IPS-20b (cell line): ENCODE results near the gene PEX12.
A peak's percentile ranks its signal among the peaks of the same experiment; 100 is the strongest.
"Not testable (repeated sequence)": the region's sequence is repeated elsewhere in the genome, so short reads cannot be mapped to it uniquely, and the experiment has no call there.

Source experiments
- H3K27ac ChIP-seq: one replicate; pipeline ENCODE4 v1.5.1; 2013; ENCODE audit warnings: low read length
- H3K27me3 ChIP-seq: 2 replicates; pipeline ENCODE4 v1.6.1; 2013; ENCODE audit warnings: mild to moderate bottlenecking, low read length, inconsistent platforms; ENCODE audit not compliant: insufficient read depth
- H3K36me3 ChIP-seq: 2 replicates; pipeline ENCODE4 v1.6.1; 2013; ENCODE audit warnings: low read depth, mild to moderate bottlenecking, inconsistent platforms, low read length, moderate library complexity; ENCODE audit not compliant: insufficient read depth
- H3K4me1 ChIP-seq: 2 replicates; pipeline ENCODE4 v1.6.1; 2013; ENCODE audit warnings: mild to moderate bottlenecking, control low read depth, inconsistent platforms, low read length, moderate library complexity; ENCODE audit not compliant: insufficient read depth
- H3K4me3 ChIP-seq: 2 replicates; pipeline ENCODE4 v1.5.1; 2013; ENCODE audit warnings: mild to moderate bottlenecking, low read length, inconsistent platforms
- H3K9ac ChIP-seq: 2 replicates; pipeline ENCODE4 v1.6.1; 2013; ENCODE audit warnings: low read depth, mild to moderate bottlenecking, inconsistent platforms, low read length, moderate library complexity
- H3K9me3 ChIP-seq: 2 replicates; pipeline ENCODE4 v1.6.1; 2013; ENCODE audit warnings: mild to moderate bottlenecking, low read depth, low read length, inconsistent platforms; ENCODE audit not compliant: insufficient read depth

Gene PEX12

GRCh38 chr17:35578197-35578928 lies at the start of gene PEX12:
PEX12 (minus strand) TSS chr17:35578571; CDS start chr17:35578021, 550 bp downstream.
- H3K36me3 ChIP-seq: peaks cover 17% of the 10 kb centered on the region

GRCh38 chr17:35627417-35627816 lies 49.0 kb upstream of the PEX12 start:
- H3K27me3 ChIP-seq: no peaks in the 10 kb centered on the region
- H3K27ac ChIP-seq: no peak overlapping the region
- H3K4me3 ChIP-seq: no peak overlapping the region
- H3K9me3 ChIP-seq: no peaks in the 10 kb centered on the region
- H3K9ac ChIP-seq: no peak overlapping the region
- no peaks in the 10 kb centered on the region for H3K4me1 ChIP-seq
- peaks cover 83% of the 10 kb centered on the region for H3K36me3 ChIP-seq

More at GRCh38 chr17:35578197-35578928, at the start of gene PEX12:
- H3K4me1 ChIP-seq: no peaks in the 10 kb centered on the region
- H3K4me3 ChIP-seq: peak within 1 kb of the TSS; percentile 94
- no peaks in the 10 kb centered on the region for H3K9me3 ChIP-seq
- H3K27ac ChIP-seq: peak within 1 kb of the TSS; percentile 86
- peak within 1 kb of the TSS; percentile 95 for H3K9ac ChIP-seq
- H3K27me3 ChIP-seq: no peaks in the 10 kb centered on the region

- Histone ChIP-seq H3K4me1 (no peaks in the 10 kb centered on the region), H3K4me3 (no peak overlapping the region), H3K27me3 (no peaks in the 10 kb centered on the region), H3K27ac (no peak overlapping the region), H3K9me3 (no peaks in the 10 kb centered on the region), H3K9ac (no peak overlapping the region), H3K36me3 (peaks cover 51% of the 10 kb centered on the region)
Measured at GRCh38 chr17:35621768-35622167, 43.4 kb upstream of the PEX12 start.

- H3K9me3 ChIP-seq: no peaks in the 10 kb centered on the region
Measured at GRCh38 chr17:35618628-35619027, 40.3 kb upstream of the PEX12 start.

GRCh38 chr17:35617505-35617904 lies 39.1 kb upstream of the PEX12 start:
- Histone ChIP-seq H3K9me3 (no peaks in the 10 kb centered on the region), H3K9ac (no peak overlapping the region), H3K36me3 (peaks cover 28% of the 10 kb centered on the region), H3K27me3 (no peaks in the 10 kb centered on the region), H3K27ac (no peak overlapping the region), H3K4me1 (no peaks in the 10 kb centered on the region), H3K4me3 (no peak overlapping the region)

More at GRCh38 chr17:35618628-35619027, 40.3 kb upstream of the PEX12 start:
- H3K9ac ChIP-seq: no peak overlapping the region
- peaks cover 26% of the 10 kb centered on the region for H3K36me3 ChIP-seq
- no peak overlapping the region for H3K27ac ChIP-seq
- no peak overlapping the region for H3K4me3 ChIP-seq
- H3K4me1 ChIP-seq: no peaks in the 10 kb centered on the region
- no peaks in the 10 kb centered on the region for H3K27me3 ChIP-seq

GRCh38 chr17:35616536-35616935 lies 38.2 kb upstream of the PEX12 start:
- Histone ChIP-seq H3K36me3 (peaks cover 38% of the 10 kb centered on the region), H3K27ac (no peak overlapping the region), H3K9me3 (no peaks in the 10 kb centered on the region), H3K27me3 (no peaks in the 10 kb centered on the region), H3K9ac (no peak overlapping the region), H3K4me1 (no peaks in the 10 kb centered on the region), H3K4me3 (no peak overlapping the region)

- H3K9me3 ChIP-seq: no peaks in the 10 kb centered on the region
- H3K36me3 ChIP-seq: peaks cover 45% of the 10 kb centered on the region
Measured at GRCh38 chr17:35614810-35615209, 36.4 kb upstream of the PEX12 start.

GRCh38 chr17:35612924-35613521 lies 34.7 kb upstream of the PEX12 start:
- no peak overlapping the region for H3K9ac ChIP-seq
- no peaks in the 10 kb centered on the region for H3K9me3 ChIP-seq
- peaks cover 53% of the 10 kb centered on the region for H3K36me3 ChIP-seq
- no peaks in the 10 kb centered on the region for H3K4me1 ChIP-seq
- no peak overlapping the region for H3K27ac ChIP-seq
- no peaks in the 10 kb centered on the region for H3K27me3 ChIP-seq
- no peak overlapping the region for H3K4me3 ChIP-seq

More at GRCh38 chr17:35614810-35615209, 36.4 kb upstream of the PEX12 start:
- Histone ChIP-seq H3K9ac (no peak overlapping the region), H3K4me1 (no peaks in the 10 kb centered on the region), H3K27me3 (no peaks in the 10 kb centered on the region), H3K27ac (no peak overlapping the region), H3K4me3 (no peak overlapping the region)

GRCh38 chr17:35610746-35611145 lies 32.4 kb upstream of the PEX12 start:
- H3K27me3 ChIP-seq, H3K27ac ChIP-seq, H3K4me3 ChIP-seq, H3K4me1 ChIP-seq, H3K9ac ChIP-seq, H3K9me3 ChIP-seq: not testable (repeated sequence)
- H3K36me3 ChIP-seq: peaks cover 63% of the 10 kb centered on the region

GRCh38 chr17:35609831-35610230 lies 31.5 kb upstream of the PEX12 start:
- Histone ChIP-seq H3K27ac (no peak overlapping the region), H3K36me3 (peaks cover 68% of the 10 kb centered on the region), H3K9me3 (no peaks in the 10 kb centered on the region), H3K4me3 (no peak overlapping the region), H3K27me3 (no peaks in the 10 kb centered on the region), H3K4me1 (no peaks in the 10 kb centered on the region), H3K9ac (no peak overlapping the region)

- Histone ChIP-seq H3K27ac (no peak overlapping the region), H3K4me1 (no peaks in the 10 kb centered on the region), H3K36me3 (peaks cover 76% of the 10 kb centered on the region), H3K9me3 (no peaks in the 10 kb centered on the region), H3K27me3 (no peaks in the 10 kb centered on the region), H3K4me3 (no peak overlapping the region), H3K9ac (no peak overlapping the region)
Measured at GRCh38 chr17:35607239-35607847, 29.0 kb upstream of the PEX12 start.

GRCh38 chr17:35605678-35606077 lies 27.3 kb upstream of the PEX12 start:
- H3K27ac ChIP-seq: no peak overlapping the region
- H3K27me3 ChIP-seq: no peaks in the 10 kb centered on the region
- H3K9ac ChIP-seq: no peak overlapping the region
- no peaks in the 10 kb centered on the region for H3K4me1 ChIP-seq
- no peaks in the 10 kb centered on the region for H3K9me3 ChIP-seq
- H3K4me3 ChIP-seq: no peak overlapping the region
- peaks cover 76% of the 10 kb centered on the region for H3K36me3 ChIP-seq
